Upper lobe of left lung (tissue), 4 donors: Measurements from ENCODE around the gene TMEM170B.

Experiments used
- CTCF ChIP-seq, 6 experiments: fragments of 450-650 bp in 4 of 6; fragments of 200-600 bp in 2 of 6; sonication (generic) in 2 of 6; IDR thresholded peaks; one replicate each; pipeline ENCODE4 v1.5.1; 2016 to 2019; ENCODE audit warnings: antibody characterized with exemption in 6 of 6
- POLR2A ChIP-seq, 4 donors: fragments of 450-650 bp; IDR thresholded peaks; one replicate each; pipeline ENCODE4 v1.5.1; 2016 to 2017; ENCODE audit warnings: antibody characterized with exemption in 4 of 4, mild to moderate bottlenecking in 2 of 4

- no peak for TF ChIP-seq CTCF (IDR thresholded peaks at IDR 0.05)
- TF ChIP-seq POLR2A (IDR thresholded peaks at IDR 0.05) = no peak
Measured at GRCh38 chr6:11621119-11621518, 83.6 kb downstream of the TMEM170B start.
